HG03103 (cell line): Measurements from ENCODE around the gene DHRS4.
"Not testable (repeated sequence)": the region's sequence is repeated elsewhere in the genome, so short reads cannot be mapped to it uniquely, and the experiment has no call there.

ENCODE experiments used
- ATAC-seq: cut with Tn5 transposase; IDR thresholded peaks from one replicate; pipeline ENCODE4 v1.9.1; 2021; ENCODE audit warnings: low read depth; ENCODE audit not compliant: unreplicated experiment

The DHRS4 gene

GRCh38 chr14:23981951-23982813 lies 28.6 kb downstream of the DHRS4 start:
- ATAC-seq, result not testable (repeated sequence)

- no peak for ATAC-seq
Observed at GRCh38 chr14:23984891-23985602, 31.5 kb downstream of the DHRS4 start.

GRCh38 chr14:23988223-23988606 lies 34.6 kb downstream of the DHRS4 start:
- not testable (repeated sequence) for ATAC-seq

GRCh38 chr14:23988607-23989363 lies 35.2 kb downstream of the DHRS4 start, which contains the start of gene DHRS4L2:
DHRS4L2 (plus strand) TSS chr14:23988929; CDS start chr14:23988948, 19 bp downstream.
- ATAC-seq, result peak; percentile 92

- peak; percentile 36 for ATAC-seq
Observed at GRCh38 chr14:23989734-23990445, 36.3 kb downstream of the DHRS4 start.

DNA sequence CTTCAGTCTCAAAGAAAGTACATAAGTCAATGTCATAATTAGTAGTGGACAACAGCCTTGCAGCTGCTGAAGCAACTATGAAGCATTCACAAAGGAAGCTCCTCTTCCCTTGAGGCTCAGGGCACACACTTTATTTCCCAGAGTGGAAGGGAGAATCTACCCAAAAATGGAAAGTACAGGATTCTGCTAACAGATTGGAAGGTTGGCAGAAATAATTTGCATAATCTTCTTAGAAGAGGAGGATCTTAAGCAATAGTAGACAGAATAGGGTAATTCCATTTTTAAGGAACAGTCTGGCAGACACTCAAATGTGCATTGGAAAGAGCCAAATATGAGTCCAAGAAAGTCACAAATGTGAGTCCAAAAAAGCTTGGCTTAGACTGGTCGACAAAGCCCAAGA lies 37.4 kb downstream of the DHRS4 start:
- ATAC-seq, result not testable (repeated sequence)

DNA sequence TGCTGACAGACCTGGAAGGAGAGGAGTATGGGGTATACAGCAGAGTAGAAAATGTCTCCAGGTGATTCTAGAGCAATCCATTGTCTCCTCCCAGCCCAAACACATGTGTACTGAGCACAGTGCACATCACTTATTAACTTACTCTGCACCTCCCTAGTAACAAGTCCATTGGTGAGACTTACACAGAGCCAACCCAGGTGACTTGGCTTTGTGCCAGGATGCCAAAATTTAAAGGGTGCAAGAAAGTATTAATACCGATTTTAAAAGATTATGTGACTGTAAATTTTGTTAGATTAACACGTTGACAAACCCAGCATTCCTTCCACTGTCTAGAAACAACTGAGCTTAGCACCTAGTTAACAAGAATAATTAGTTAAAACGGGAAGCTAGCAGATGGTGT lies 39.5 kb downstream of the DHRS4 start:
- ATAC-seq, result not testable (repeated sequence)

DNA sequence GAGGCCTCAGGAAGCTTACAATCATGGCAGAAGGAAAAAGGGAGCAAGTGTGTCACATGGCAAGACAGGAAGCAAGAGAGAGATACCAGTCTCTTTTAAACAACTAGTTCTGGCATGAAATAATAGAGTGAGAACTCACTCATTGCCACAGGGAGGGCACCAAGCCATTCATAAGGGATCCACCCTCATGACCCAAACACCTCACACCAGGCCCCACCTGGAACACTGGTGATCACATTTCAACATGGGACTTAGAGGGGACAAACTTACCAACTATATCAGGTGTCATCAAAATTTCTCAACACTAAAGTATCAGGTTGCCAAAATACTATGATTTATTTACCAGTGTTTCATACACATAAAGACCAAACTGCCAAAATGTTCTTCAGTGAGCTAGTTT lies 42.4 kb downstream of the DHRS4 start:
- ATAC-seq, result not testable (repeated sequence)

GRCh38 chr14:23996825-23997224 lies 43.3 kb downstream of the DHRS4 start:
- not testable (repeated sequence) for ATAC-seq

DNA sequence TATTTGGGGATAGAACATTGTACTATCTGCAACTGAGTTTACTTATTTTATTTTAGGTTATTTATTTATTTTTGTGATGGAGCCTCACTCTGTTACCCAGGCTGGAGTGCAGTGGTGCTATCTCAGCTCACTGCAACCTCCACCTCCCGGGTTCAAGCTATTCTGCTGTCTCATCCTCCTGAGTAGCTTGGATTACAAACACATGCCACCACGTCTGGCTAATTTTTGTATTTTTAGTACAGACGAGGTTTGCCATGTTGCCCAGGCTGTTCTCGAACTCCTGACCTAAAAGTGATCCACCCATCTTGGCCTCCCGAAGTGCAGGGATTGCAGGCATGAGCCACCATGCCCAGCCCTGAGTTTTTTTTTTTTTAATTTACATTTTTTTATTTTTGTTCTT lies 46.1 kb downstream of the DHRS4 start:
- not testable (repeated sequence) for ATAC-seq

DNA sequence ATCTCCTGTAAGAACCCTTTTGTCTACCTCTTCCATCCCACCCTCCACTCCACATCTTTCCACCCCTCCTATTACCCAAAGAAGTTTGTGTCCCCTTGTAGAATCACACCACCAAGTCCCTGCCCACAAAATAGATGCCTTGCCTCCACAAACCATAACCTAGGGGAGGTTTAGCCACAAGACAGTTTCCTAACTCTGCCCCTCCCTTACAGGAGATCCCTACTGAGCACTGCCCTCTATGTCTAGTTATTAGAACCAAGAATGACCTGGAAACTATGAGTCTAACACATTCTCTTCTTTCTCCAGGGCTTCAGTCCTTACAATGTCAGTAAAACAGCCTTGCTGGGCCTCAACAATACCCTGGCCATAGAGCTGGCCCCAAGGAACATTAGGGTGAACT lies 47.5 kb downstream of the DHRS4 start:
- ATAC-seq, result not testable (repeated sequence)

- not testable (repeated sequence) for ATAC-seq
Observed at GRCh38 chr14:24001679-24002078, 48.1 kb downstream of the DHRS4 start.

- not testable (repeated sequence) for ATAC-seq
Observed at GRCh38 chr14:24006471-24006816, 52.9 kb downstream of the DHRS4 start.

DNA sequence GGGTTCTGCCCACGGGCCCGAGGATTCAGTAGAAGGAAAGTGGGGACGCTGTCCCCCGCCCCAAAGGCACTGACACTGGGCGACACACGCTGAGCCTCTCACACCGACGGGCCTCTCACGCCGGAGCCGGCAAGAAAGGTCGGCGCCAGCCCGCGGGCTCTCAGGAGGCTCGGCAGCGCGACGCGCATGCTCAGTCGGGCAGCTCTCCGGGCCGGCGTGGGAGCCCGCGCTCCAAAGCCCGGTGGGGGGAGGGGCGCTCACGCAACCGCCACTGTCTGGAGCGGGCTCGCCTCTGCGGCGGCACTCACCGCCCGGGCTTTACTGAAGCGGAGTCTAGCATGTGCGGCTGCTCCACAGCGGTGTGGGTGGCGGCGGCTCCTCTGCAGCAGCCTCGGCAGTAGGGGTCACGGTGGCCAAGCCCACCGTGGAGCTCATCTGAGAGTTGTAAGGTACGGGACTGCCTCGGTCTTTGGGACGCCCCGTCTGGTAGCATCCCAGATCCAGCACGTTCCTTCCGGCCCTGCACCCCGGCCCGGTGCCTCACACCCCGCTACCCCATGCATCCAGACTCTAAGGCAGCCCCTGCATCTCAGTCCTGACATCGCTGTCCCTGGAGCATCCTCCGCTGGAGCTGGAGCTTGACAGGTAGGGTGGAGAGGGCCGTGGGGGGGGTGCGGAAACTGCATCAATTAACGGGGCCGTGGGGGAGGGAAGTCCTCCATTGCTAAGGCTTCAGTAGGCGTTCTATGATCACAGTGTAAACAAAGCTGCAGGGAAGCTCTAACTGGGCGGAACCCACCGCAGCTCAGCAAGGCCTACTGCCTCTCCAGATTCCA lies 53.5 kb downstream of the DHRS4 start:
- peak; percentile 64 for ATAC-seq

DNA sequence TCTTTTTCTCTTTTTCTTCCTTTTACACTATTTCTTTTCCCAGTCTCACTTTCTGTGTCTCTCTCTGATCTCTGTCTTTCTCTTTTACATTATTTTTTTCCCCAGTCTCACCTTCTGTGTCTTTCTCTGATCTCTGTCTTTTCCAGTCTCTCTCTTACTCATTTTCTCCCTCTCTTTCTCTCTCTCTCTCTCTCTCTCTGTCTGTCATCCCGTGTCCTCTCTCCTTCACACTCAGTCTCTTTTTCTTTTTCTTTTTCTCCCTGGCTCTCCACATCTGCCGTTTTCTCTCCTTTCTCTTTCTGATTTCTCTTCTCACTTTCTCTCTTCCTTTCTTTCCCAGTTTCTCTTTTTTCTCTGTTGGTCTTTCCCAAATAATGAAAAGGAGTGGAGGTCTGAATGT lies 57.5 kb downstream of the DHRS4 start:
- ATAC-seq, result no peak

GRCh38 chr14:24012726-24013273 lies 59.2 kb downstream of the DHRS4 start:
- not testable (repeated sequence) for ATAC-seq

- ATAC-seq, result no peak
Observed at GRCh38 chr14:24013654-24014514, 60.3 kb downstream of the DHRS4 start.

GRCh38 chr14:24015745-24016144 lies 62.2 kb downstream of the DHRS4 start:
- not testable (repeated sequence) for ATAC-seq
